ENCODE results near the gene CACNA1C.
A peak's percentile ranks its signal among the peaks of the same experiment; 100 is the strongest.

CACNA1C gene

DNA sequence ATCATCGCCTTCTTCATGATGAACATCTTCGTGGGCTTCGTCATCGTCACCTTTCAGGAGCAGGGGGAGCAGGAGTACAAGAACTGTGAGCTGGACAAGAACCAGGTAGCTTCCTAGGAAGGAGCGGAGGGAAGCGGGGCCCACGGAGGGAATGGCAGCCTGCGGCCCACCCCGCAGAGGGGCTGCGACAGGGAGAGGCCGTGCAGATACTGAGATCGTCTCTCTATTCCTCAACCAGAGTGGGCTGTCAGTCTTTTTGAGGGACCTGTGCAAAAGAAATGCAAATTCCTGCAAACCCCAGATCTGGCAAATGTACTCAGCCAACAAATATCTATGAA, 555.8 kb downstream of the CACNA1C start:
- Mint-ChIP-seq H3K4me1 (peaks cover 10% of the 10 kb centered on the region), H3K27ac (no peak overlapping the region), H3K27me3 (peaks cover 56% of the 10 kb centered on the region), H3K4me3 (no peak overlapping the region), H3K9me3 (no peaks in the 10 kb centered on the region)
- DNase-seq: no peak
- ATAC-seq: no peak

GRCh38 chr12:2609020-2609419, 556.2 kb downstream of the CACNA1C start:
- peaks cover 14% of the 10 kb centered on the region for H3K4me1 Mint-ChIP-seq
- ATAC-seq: no peak
- H3K27me3 Mint-ChIP-seq: peaks cover 56% of the 10 kb centered on the region
- H3K4me3 Mint-ChIP-seq: no peak overlapping the region
- DNase-seq: no peak
- no peak overlapping the region for H3K27ac Mint-ChIP-seq
- no peaks in the 10 kb centered on the region for H3K9me3 Mint-ChIP-seq

- H3K4me3 Mint-ChIP-seq: no peak overlapping the region
- no peaks in the 10 kb centered on the region for H3K9me3 Mint-ChIP-seq
- H3K4me1 Mint-ChIP-seq: peaks cover 14% of the 10 kb centered on the region
- H3K27ac Mint-ChIP-seq: no peak overlapping the region
- ATAC-seq (no peak), DNase-seq (no peak)
- H3K27me3 Mint-ChIP-seq: peaks cover 69% of the 10 kb centered on the region
These were observed 557.6 kb downstream of the CACNA1C start for GRCh38 chr12:2610358-2610757.

GRCh38 chr12:2613326-2614073, 560.7 kb downstream of the CACNA1C start:
- Mint-ChIP-seq H3K4me1 (peaks cover 21% of the 10 kb centered on the region), H3K27ac (no peak overlapping the region), H3K9me3 (no peaks in the 10 kb centered on the region), H3K4me3 (no peak overlapping the region), H3K27me3 (peaks cover 71% of the 10 kb centered on the region)
- peak; percentile 13 to 43 for DNase-seq
- ATAC-seq: peak; percentile 91

GRCh38 chr12:2614341-2614740, 561.6 kb downstream of the CACNA1C start:
- Mint-ChIP-seq H3K4me3 (no peak overlapping the region), H3K9me3 (no peaks in the 10 kb centered on the region), H3K27me3 (peaks cover 63% of the 10 kb centered on the region), H3K27ac (peak overlapping the region; percentile 43 to 50), H3K4me1 (peaks cover 13% of the 10 kb centered on the region)
- DNase-seq (no peak), ATAC-seq (no peak)

DNA sequence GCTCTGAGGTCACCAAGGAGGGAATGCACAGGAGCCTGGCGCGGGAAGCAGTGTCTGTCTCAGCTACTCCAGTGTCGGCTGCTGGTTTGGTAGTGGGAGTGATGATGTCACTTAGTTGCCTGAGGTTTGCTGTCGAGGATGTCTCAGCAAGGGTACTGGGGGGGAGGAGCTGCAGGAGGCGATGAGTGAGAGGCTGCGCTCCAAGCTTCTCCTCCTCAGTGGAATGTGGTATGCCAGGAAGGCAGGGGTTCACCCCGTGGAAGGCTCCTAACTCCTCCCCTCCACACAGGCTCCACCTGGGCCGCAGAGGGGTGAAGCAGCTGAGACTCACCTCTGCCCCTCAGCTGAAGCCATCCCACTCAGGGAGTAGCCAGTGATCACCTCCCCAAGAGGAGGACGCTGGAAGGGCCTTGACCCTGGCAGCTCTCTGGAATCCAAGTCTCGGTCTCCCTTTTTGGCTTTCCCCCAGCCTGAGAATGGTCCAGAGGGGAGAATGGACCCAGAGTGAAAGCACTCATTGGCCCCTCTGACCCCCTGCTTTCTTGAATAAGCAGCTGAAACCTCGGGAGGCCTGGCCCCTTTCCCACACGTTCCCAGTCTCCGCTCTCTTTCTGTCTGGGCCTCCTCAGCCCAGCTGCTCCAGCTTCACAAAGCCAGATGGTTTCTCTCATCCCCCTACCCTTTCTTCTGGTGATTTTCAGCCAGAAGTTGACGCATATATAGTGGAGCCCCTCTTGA, 563.0 kb downstream of the CACNA1C start:
- ATAC-seq: no peak
- H3K4me3 Mint-ChIP-seq: no peak overlapping the region
- no peaks in the 10 kb centered on the region for H3K9me3 Mint-ChIP-seq
- H3K27ac Mint-ChIP-seq: no peak overlapping the region
- peaks cover 13% of the 10 kb centered on the region for H3K4me1 Mint-ChIP-seq
- DNase-seq: no peak
- H3K27me3 Mint-ChIP-seq: peaks cover 50% of the 10 kb centered on the region

- DNase-seq: no peak
- H3K4me1 Mint-ChIP-seq: peaks cover 13% of the 10 kb centered on the region
- peaks cover 41% of the 10 kb centered on the region for H3K27me3 Mint-ChIP-seq
- H3K9me3 Mint-ChIP-seq: no peaks in the 10 kb centered on the region
- no peak overlapping the region for H3K4me3 Mint-ChIP-seq
- ATAC-seq: no peak
- H3K27ac Mint-ChIP-seq: no peak overlapping the region
These were observed 564.0 kb downstream of the CACNA1C start for GRCh38 chr12:2616763-2617162.

DNA sequence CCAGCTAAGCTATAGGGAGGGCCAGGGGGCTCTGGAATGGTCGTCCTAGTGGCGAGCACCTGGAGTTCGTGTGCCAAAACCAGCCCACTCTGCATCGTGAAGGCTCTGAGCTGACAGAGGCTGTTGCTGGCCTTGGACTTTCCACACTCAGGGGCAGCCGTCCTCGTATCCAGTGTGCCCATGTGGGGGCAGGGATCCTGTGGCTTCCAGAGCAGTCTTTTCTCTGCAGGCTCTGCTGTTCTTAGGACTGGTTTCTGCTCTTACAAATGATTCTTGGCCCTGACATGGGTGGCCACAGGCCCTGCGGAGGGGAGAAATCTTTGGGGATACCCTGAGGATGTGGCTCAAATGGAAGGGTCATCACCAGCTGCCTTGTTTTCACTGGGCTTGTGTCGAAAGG, 564.6 kb downstream of the CACNA1C start:
- H3K9me3 Mint-ChIP-seq: no peaks in the 10 kb centered on the region
- H3K27me3 Mint-ChIP-seq: peaks cover 35% of the 10 kb centered on the region
- peaks cover 13% of the 10 kb centered on the region for H3K4me1 Mint-ChIP-seq
- H3K27ac Mint-ChIP-seq: no peak overlapping the region
- DNase-seq (no peak), ATAC-seq (no peak)
- H3K4me3 Mint-ChIP-seq: no peak overlapping the region

DNA sequence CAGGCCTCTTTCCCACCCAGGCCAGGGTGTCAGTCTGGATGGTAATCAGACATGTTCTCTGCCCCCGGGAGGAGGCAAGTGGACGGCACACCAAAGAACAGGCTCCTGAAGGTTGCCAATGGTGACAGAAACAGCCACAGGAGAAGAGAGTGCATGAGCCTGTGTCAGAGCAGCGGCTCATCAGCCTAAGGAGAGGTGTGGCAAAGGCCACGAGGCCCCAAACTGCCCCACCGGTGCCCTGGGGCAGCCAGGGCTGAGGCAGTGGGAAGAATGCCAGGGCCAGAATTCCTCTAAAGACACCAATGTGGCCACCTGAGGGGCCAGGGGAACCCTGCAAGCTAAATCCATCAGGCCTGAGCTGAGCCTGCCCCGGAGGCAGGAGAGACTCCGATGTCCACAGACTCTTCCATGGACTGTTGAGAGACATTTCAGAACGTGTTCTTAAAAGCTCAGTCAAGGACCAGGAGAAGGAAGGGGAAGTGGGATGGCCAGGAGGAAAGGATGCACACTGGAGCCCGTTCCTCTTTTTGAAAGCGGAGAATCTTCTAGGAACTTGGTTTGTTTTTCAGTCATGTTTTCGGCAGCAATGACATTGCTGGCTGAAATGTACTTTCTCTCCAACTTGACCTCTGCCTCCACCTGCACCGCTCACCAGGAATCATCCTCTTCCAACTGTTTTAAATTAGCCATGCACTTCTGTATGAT, 565.7 kb downstream of the CACNA1C start:
- H3K4me3 Mint-ChIP-seq: no peak overlapping the region
- no peak overlapping the region for H3K27ac Mint-ChIP-seq
- DNase-seq (no peak), ATAC-seq (no peak)
- peaks cover 35% of the 10 kb centered on the region for H3K27me3 Mint-ChIP-seq
- peaks cover 12% of the 10 kb centered on the region for H3K4me1 Mint-ChIP-seq
- H3K9me3 Mint-ChIP-seq: no peaks in the 10 kb centered on the region

DNA sequence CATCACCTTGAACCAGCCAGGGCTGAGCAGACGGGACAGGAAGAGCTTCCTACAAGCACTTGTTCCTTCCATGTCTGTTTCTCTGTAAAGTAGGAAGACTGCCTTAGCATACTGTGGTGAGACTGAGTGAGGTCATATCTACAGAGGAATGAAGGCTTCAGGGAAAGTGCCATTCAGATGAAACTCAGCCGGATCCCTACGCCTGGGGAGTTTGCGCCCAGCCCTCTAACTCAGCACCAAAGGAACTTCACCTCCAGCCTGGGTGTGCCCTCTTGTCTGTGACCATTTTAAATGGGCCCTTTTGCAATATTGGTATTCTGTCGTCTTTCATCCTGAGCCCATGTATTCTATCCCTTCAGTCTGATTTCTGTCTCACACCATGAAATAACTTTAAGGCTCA, 566.3 kb downstream of the CACNA1C start:
- H3K9me3 Mint-ChIP-seq: no peaks in the 10 kb centered on the region
- H3K4me1 Mint-ChIP-seq: peaks cover 6% of the 10 kb centered on the region
- DNase-seq (no peak), ATAC-seq (no peak)
- H3K27ac Mint-ChIP-seq: peak overlapping the region in 1 of 2 donors; percentile 13
- no peak overlapping the region for H3K4me3 Mint-ChIP-seq
- peaks cover 37% of the 10 kb centered on the region for H3K27me3 Mint-ChIP-seq

GRCh38 chr12:2622460-2622859, 569.7 kb downstream of the CACNA1C start:
- H3K27ac Mint-ChIP-seq: no peak overlapping the region
- DNase-seq (no peak), ATAC-seq (no peak)
- peaks cover 12% of the 10 kb centered on the region for H3K27me3 Mint-ChIP-seq
- H3K4me3 Mint-ChIP-seq: no peak overlapping the region
- H3K9me3 Mint-ChIP-seq: no peaks in the 10 kb centered on the region
- peaks cover 1% of the 10 kb centered on the region for H3K4me1 Mint-ChIP-seq

DNA sequence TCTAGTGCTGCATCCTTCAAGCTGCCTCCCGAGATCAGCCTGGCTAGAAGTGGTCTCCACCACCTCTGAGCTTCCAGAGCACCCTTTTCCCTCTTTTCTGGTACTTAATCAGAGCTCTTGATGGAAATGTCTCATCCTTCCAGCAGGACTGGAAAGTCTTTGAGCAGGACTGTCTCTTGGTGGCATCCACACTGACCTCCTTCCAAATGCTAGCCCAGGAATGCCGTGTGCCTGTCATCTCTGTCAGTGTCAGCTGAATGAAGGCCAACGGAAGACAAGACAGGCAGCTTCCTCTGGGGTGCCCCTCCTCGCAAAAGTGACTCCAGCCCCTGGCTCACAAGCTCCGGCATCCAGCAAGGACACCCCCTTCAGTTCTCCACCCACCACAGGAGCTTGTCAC, 570.7 kb downstream of the CACNA1C start:
- Mint-ChIP-seq H3K4me1 (peaks cover 7% of the 10 kb centered on the region), H3K27me3 (peaks cover 22% of the 10 kb centered on the region), H3K27ac (peak overlapping the region in 1 of 2 donors; percentile 60), H3K9me3 (no peaks in the 10 kb centered on the region), H3K4me3 (no peak overlapping the region)
- DNase-seq (no peak), ATAC-seq (no peak)

- H3K4me1 Mint-ChIP-seq: peaks cover 7% of the 10 kb centered on the region
- peaks cover 30% of the 10 kb centered on the region for H3K27me3 Mint-ChIP-seq
- ATAC-seq (no peak), DNase-seq (no peak)
- no peaks in the 10 kb centered on the region for H3K9me3 Mint-ChIP-seq
- no peak overlapping the region for H3K27ac Mint-ChIP-seq
- no peak overlapping the region for H3K4me3 Mint-ChIP-seq
These were observed 571.9 kb downstream of the CACNA1C start for GRCh38 chr12:2624543-2625288.

DNA sequence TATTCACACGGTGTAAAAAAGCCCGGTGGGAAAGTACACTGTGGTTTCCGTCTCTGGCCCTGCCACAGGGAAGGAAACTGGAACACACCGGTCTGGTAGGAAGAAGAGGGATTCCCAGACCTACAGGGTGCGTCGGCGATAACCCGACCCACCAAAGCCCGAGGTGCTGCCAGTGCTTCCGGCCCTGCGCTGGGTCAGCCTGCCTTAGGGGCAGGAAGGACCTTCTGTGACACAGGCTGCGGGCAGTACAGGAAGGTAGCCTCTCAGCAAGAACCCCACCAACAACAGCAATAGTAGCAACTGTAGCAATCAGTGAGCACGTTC, 572.5 kb downstream of the CACNA1C start:
- Mint-ChIP-seq H3K27ac (no peak overlapping the region), H3K27me3 (peaks cover 30% of the 10 kb centered on the region)
- ATAC-seq: no peak

GRCh38 chr12:2627076-2627834, 574.5 kb downstream of the CACNA1C start:
- DNase-seq: no peak
- H3K9me3 Mint-ChIP-seq: no peaks in the 10 kb centered on the region
- H3K27me3 Mint-ChIP-seq: peaks cover 43% of the 10 kb centered on the region
- H3K4me1 Mint-ChIP-seq: peaks cover 7% of the 10 kb centered on the region
- no peak overlapping the region for H3K4me3 Mint-ChIP-seq
- no peak for ATAC-seq
- no peak overlapping the region for H3K27ac Mint-ChIP-seq

More for the DNA sequence above, 572.5 kb downstream of the CACNA1C start:
- H3K4me3 Mint-ChIP-seq: no peak overlapping the region
- H3K4me1 Mint-ChIP-seq: peaks cover 7% of the 10 kb centered on the region
- no peak for DNase-seq
- no peaks in the 10 kb centered on the region for H3K9me3 Mint-ChIP-seq
